ENCODE results near the gene PLEKHH1. TPM values are rescaled to one million over a fixed set of nuclear protein-coding genes. Genes with fewer than 3 reads are reported as not detected.

Gene PLEKHH1
- total and polyA plus RNA-seq, 2 experiments from 2014 or later = 12.8 to 19.5 TPM

- no peaks in the 10 kb centered on the region for H4K20me1 ChIP-seq (ENCODE audit: insufficient read depth, poor library complexity, severe bottlenecking)
- DNase-seq (ENCODE audit: low spot score) = no peak
- no peaks in the 10 kb centered on the region for H3K27me3 ChIP-seq
- H3K4me1 ChIP-seq (ENCODE audit: insufficient read depth) = no peaks in the 10 kb centered on the region
- TF ChIP-seq EZH2 (IDR thresholded peaks at IDR 0.05; ENCODE audit: borderline replicate concordance) = no peak
- TF ChIP-seq CTCF (IDR thresholded peaks at IDR 0.05; ENCODE audit: poor library complexity) = no peak
- no peak for TF ChIP-seq EZH2phosphoT487 (IDR thresholded peaks at IDR 0.05; ENCODE audit: low read depth, severe bottlenecking, unreplicated experiment)
- H2AFZ ChIP-seq = no peak overlapping the region
- no peaks in the 10 kb centered on the region for H3K79me2 ChIP-seq
- no peaks in the 10 kb centered on the region for H3K9me2 ChIP-seq (replicated peaks; ENCODE audit: insufficient read depth)
- no peak overlapping the region for H3K4me3 ChIP-seq
- WGBS (ENCODE audit: low lambda C conversion rate, missing lambda C conversion rate) = 88% methylated on average over 5 of the region's 5 CpGs
- no peak overlapping the region for H3K4me2 ChIP-seq
- H3K27ac ChIP-seq = no peak overlapping the region
- H3K36me3 ChIP-seq (replicated peaks; ENCODE audit: insufficient read depth, low read depth) = no peaks in the 10 kb centered on the region
- H3K9me3 ChIP-seq (ENCODE audit: low read depth) = no peaks in the 10 kb centered on the region
Measured at GRCh38 chr14:67633451-67634147, 100.5 kb downstream of the PLEKHH1 start.

- 62% methylated on average over 3 of the region's 3 CpGs for WGBS (ENCODE audit: low lambda C conversion rate, missing lambda C conversion rate)
- Histone ChIP-seq H3K4me2 (no peak overlapping the region), H3K27ac (no peak overlapping the region), H3K79me2 (no peaks in the 10 kb centered on the region), H3K36me3 (replicated peaks; ENCODE audit: insufficient read depth, low read depth) (no peaks in the 10 kb centered on the region), H4K20me1 (ENCODE audit: insufficient read depth, poor library complexity, severe bottlenecking) (no peaks in the 10 kb centered on the region), H3K4me3 (no peak overlapping the region), H3K9me2 (replicated peaks; ENCODE audit: insufficient read depth) (no peaks in the 10 kb centered on the region), H3K27me3 (no peaks in the 10 kb centered on the region), H3K9me3 (ENCODE audit: low read depth) (no peaks in the 10 kb centered on the region), H3K4me1 (ENCODE audit: insufficient read depth) (no peaks in the 10 kb centered on the region), H2AFZ (no peak overlapping the region)
- DNase-seq (ENCODE audit: low spot score) = peak; percentile 23
- TF ChIP-seq EZH2 (IDR thresholded peaks at IDR 0.05; ENCODE audit: borderline replicate concordance) = no peak
- no peak for TF ChIP-seq EZH2phosphoT487 (IDR thresholded peaks at IDR 0.05; ENCODE audit: low read depth, severe bottlenecking, unreplicated experiment)
- no peak for TF ChIP-seq CTCF (IDR thresholded peaks at IDR 0.05; ENCODE audit: poor library complexity)
Measured at GRCh38 chr14:67636361-67636919, 103.3 kb downstream of the PLEKHH1 start.

- no peaks in the 10 kb centered on the region for H3K4me1 ChIP-seq (ENCODE audit: insufficient read depth)
Measured at GRCh38 chr14:67638642-67639041, 105.6 kb downstream of the PLEKHH1 start.

More at GRCh38 chr14:67638642-67639041, 105.6 kb downstream of the PLEKHH1 start:
- no peak overlapping the region for H3K4me2 ChIP-seq
- H3K27me3 ChIP-seq = no peaks in the 10 kb centered on the region
- H3K4me3 ChIP-seq = no peak overlapping the region
- no peaks in the 10 kb centered on the region for H3K79me2 ChIP-seq
- no peak for DNase-seq (ENCODE audit: low spot score)
- no peaks in the 10 kb centered on the region for H3K36me3 ChIP-seq (replicated peaks; ENCODE audit: insufficient read depth, low read depth)
- H3K9me3 ChIP-seq (ENCODE audit: low read depth) = no peaks in the 10 kb centered on the region
- no peaks in the 10 kb centered on the region for H4K20me1 ChIP-seq (ENCODE audit: insufficient read depth, poor library complexity, severe bottlenecking)
- H2AFZ ChIP-seq = no peak overlapping the region
- WGBS (ENCODE audit: low lambda C conversion rate, missing lambda C conversion rate) = 96% methylated on average over 3 of the region's 3 CpGs
- H3K27ac ChIP-seq = no peak overlapping the region
- H3K9me2 ChIP-seq (replicated peaks; ENCODE audit: insufficient read depth) = no peaks in the 10 kb centered on the region
- TF ChIP-seq EZH2 (IDR thresholded peaks at IDR 0.05; ENCODE audit: borderline replicate concordance) (no peak), EZH2phosphoT487 (IDR thresholded peaks at IDR 0.05; ENCODE audit: low read depth, severe bottlenecking, unreplicated experiment) (no peak), CTCF (IDR thresholded peaks at IDR 0.05; ENCODE audit: poor library complexity) (no peak)

Small RNA genes within 50 kb of the gene (small RNA-seq; reads per million reads assigned to genes)
- not detected for gene AL132640.3
- not detected for gene RF00019

Other genes with a start within 250 kb of the PLEKHH1 start
- gene ATP6V1D, start 173.5 kb upstream of the PLEKHH1 start, total RNA-seq = 86.7 and 95.5 TPM in 2 replicates
- 132 and 145 TPM in 2 replicates for gene ATP6V1D, start 173.5 kb upstream of the PLEKHH1 start, polyA plus RNA-seq
- gene EIF2S1, start 173.0 kb upstream of the PLEKHH1 start, total RNA-seq = 106 and 108 TPM in 2 replicates
- 109 and 123 TPM in 2 replicates for gene EIF2S1, start 173.0 kb upstream of the PLEKHH1 start, polyA plus RNA-seq
- 4.8 and 5.1 TPM in 2 replicates for gene PLEK2, start 121.1 kb upstream of the PLEKHH1 start, total RNA-seq
- gene PLEK2, start 121.1 kb upstream of the PLEKHH1 start, polyA plus RNA-seq = 14.6 and 16.5 TPM in 2 replicates
- 11.7 and 18.3 TPM in 2 replicates for gene TMEM229B, start 44.6 kb upstream of the PLEKHH1 start, total RNA-seq
- gene TMEM229B, start 44.6 kb upstream of the PLEKHH1 start, polyA plus RNA-seq = 19.8 and 25.6 TPM in 2 replicates
- gene PIGH, start 67.0 kb downstream of the PLEKHH1 start, total RNA-seq = 51.2 and 64.4 TPM in 2 replicates
- 66.4 and 75.8 TPM in 2 replicates for gene PIGH, start 67.0 kb downstream of the PLEKHH1 start, polyA plus RNA-seq
- 22.3 and 35.0 TPM in 2 replicates for gene ARG2, start 86.6 kb downstream of the PLEKHH1 start, total RNA-seq
- 29.0 and 33.3 TPM in 2 replicates for gene ARG2, start 86.6 kb downstream of the PLEKHH1 start, polyA plus RNA-seq
- 49.2 and 55.0 TPM in 2 replicates for gene VTI1B, start 141.3 kb downstream of the PLEKHH1 start, total RNA-seq
- 87.5 and 115 TPM in 2 replicates for gene VTI1B, start 141.3 kb downstream of the PLEKHH1 start, polyA plus RNA-seq
- 148 and 161 TPM in 2 replicates for gene RDH11, start 162.5 kb downstream of the PLEKHH1 start, total RNA-seq
- gene RDH11, start 162.5 kb downstream of the PLEKHH1 start, polyA plus RNA-seq = 164 and 173 TPM in 2 replicates
- gene RDH12, start 168.6 kb downstream of the PLEKHH1 start, total RNA-seq = 1.1 and 1.5 TPM in 2 replicates
- gene RDH12, start 168.6 kb downstream of the PLEKHH1 start, polyA plus RNA-seq = 0.85 and 1.7 TPM in 2 replicates